Spleen (tissue), 7 donors: ENCODE measurements around the gene TMEM129.

Experiments
- CTCF ChIP-seq, 11 experiments: fragments of 200-600 bp in 7 of 11; fragments of 450-650 bp in 4 of 11; sonication (generic) in 4 of 11; IDR thresholded peaks in 8 of 11; conservative IDR thresholded peaks in 3 of 11; 1 replicate in 7 of 11; 2 replicates in 4 of 11; pipeline versions ENCODE4 v1.4.0 to v1.8.0; 2016 to 2021; ENCODE audit warnings: antibody characterized with exemption in 11 of 11, inconsistent platforms in 4 of 11, mild to moderate bottlenecking in 1 of 11
- POLR2A ChIP-seq, 3 donors: fragments of 450-650 bp; IDR thresholded peaks; one replicate each; pipeline ENCODE4 v1.5.1; 2017; ENCODE audit warnings: antibody characterized with exemption in 3 of 3, mild to moderate bottlenecking in 1 of 3
- POLR2AphosphoS5 ChIP-seq, 3 donors: sonication (generic); formaldehyde crosslinking; IDR thresholded peaks; one replicate each; pipeline ENCODE4 v1.5.1; 2017; ENCODE audit warnings: antibody characterized with exemption in 3 of 3
- donor health status: DM: no; HTN: no; CAD: no; lungs with moderate emphysema.
- donor health status: DM: no; HTN: no; CAD: no.
- donor health status: DM: no; HTN: no; CAD: no.

GRCh38 chr4:1716065-1716945 is 4.8 kb downstream of the TMEM129 start:
- TF ChIP-seq CTCF (IDR thresholded peaks at IDR 0.05 in 8 of 11, conservative IDR thresholded peaks at IDR 0.05 in 3 of 11) (no peak), POLR2AphosphoS5 (IDR thresholded peaks at IDR 0.05) (peak in 1 of 3 donors; percentile 2), POLR2A (IDR thresholded peaks at IDR 0.05) (no peak)
